Fibroblast of mammary gland (primary cell): ENCODE results near the gene APMAP.

ENCODE experiments used
- DNase-seq: peaks from one replicate; pipeline ENCODE4 v3.0.0-alpha.2; 2010; ENCODE audit warnings: low read depth
- H3K4me3 ChIP-seq: 2 replicates; pipeline ENCODE4 v1.5.1; 2011; ENCODE audit warnings: low read depth, mild to moderate bottlenecking, low read length, moderate library complexity; ENCODE audit not compliant: control insufficient read depth
- TF ChIP-seq, protein P1 (sequence below): conservative IDR thresholded peaks from 2 replicates; pipeline ENCODE4 v1.5.1; 2011; ENCODE audit warnings: low read depth, low read length, inconsistent platforms; ENCODE audit not compliant: control insufficient read depth, insufficient read depth

The APMAP gene

GRCh38 chr20:25019381-25020155 lies 27.0 kb upstream of the APMAP start:
- TF ChIP-seq, protein P1, sequence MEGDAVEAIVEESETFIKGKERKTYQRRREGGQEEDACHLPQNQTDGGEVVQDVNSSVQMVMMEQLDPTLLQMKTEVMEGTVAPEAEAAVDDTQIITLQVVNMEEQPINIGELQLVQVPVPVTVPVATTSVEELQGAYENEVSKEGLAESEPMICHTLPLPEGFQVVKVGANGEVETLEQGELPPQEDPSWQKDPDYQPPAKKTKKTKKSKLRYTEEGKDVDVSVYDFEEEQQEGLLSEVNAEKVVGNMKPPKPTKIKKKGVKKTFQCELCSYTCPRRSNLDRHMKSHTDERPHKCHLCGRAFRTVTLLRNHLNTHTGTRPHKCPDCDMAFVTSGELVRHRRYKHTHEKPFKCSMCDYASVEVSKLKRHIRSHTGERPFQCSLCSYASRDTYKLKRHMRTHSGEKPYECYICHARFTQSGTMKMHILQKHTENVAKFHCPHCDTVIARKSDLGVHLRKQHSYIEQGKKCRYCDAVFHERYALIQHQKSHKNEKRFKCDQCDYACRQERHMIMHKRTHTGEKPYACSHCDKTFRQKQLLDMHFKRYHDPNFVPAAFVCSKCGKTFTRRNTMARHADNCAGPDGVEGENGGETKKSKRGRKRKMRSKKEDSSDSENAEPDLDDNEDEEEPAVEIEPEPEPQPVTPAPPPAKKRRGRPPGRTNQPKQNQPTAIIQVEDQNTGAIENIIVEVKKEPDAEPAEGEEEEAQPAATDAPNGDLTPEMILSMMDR = no peak
- H3K4me3 ChIP-seq = no peak overlapping the region
- no peak for DNase-seq

DNA sequence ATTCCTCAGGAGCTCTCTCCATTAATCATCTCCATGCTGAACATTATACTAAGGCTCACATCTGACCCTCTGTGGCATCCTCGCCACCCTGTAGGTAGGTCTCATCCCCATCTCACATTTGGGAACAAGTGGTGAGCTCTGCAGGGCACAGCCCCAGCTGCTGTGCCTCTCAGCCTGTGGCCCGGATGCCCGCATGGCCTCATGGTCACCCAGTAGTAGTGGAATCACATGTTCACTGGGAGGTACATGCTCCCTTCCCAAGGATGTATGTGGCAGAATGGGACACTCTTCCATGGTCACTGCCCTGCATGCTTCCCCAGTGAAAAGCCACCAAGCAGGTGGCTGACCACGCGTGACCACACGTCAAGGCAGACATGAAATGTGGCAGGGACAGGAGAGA lies 26.3 kb upstream of the APMAP start:
- TF ChIP-seq, protein P1 = no peak
- H3K4me3 ChIP-seq = no peak overlapping the region
- DNase-seq = no peak

DNA sequence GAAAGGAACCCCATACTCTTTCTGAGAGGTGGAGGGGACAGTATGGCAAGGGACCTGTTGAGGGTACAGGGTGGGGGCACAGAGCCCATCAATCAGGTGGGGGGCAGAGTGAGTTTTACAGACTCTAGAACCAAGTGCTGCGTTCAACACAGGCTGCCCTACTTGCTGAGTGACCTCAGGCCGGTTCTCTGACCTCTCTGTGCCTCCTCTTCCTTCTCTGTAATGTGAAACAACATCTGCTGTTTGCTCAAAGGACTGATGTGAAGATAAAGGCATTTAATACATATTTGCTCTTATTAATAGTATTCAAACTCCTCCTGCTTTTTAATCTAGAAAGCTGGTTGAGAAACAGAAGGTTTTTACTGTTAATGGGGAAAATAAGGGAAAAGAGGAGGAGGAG lies 25.9 kb upstream of the APMAP start:
- no peak overlapping the region for H3K4me3 ChIP-seq
- TF ChIP-seq, protein P1 = no peak
- DNase-seq = no peak

- TF ChIP-seq, protein P1 = no peak
- no peak overlapping the region for H3K4me3 ChIP-seq
- DNase-seq = no peak
These were observed 24.8 kb upstream of the APMAP start for GRCh38 chr20:25017257-25017803.

- H3K4me3 ChIP-seq = no peak overlapping the region
- TF ChIP-seq, protein P1 = no peak
- no peak for DNase-seq
These were observed 23.9 kb upstream of the APMAP start for GRCh38 chr20:25016471-25016870.

DNA sequence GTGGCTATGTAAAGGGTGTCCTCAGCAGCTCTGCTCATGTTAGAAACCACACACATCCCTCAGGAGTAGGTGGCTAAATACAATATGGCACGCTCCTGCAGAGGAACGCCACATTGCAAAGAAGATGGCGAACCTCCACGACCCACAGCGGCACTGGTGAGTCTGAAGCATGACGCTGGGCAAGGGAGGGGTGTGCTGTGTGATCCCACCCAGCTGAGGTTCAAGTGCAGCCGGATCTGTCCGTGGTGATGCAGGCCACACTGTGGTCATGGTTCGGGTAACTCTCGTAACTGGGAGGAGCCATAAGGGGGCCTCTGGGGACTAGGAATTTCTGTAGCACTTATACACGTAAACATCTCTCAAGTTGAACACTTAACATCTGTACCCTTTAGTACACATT lies 23.4 kb upstream of the APMAP start:
- TF ChIP-seq, protein P1 = no peak
- DNase-seq = no peak

More for the DNA sequence above, 23.4 kb upstream of the APMAP start:
- H3K4me3 ChIP-seq = no peak overlapping the region
